Panc1 (cell line): Measurements from ENCODE around the gene KCNJ5.

Experiments
- POLR2AphosphoS5 ChIP-seq: IDR thresholded peaks from 2 replicates; pipeline ENCODE4 v1.6.1; 2012; ENCODE audit warnings: mild to moderate bottlenecking, low read depth, low read length, moderate library complexity
- SIN3A ChIP-seq: IDR thresholded peaks from 2 replicates; pipeline ENCODE4 v1.6.1; 2012; ENCODE audit warnings: low read depth, mild to moderate bottlenecking, low read length, moderate library complexity, borderline replicate concordance; ENCODE audit not compliant: insufficient read depth
- TF ChIP-seq, protein P1 (sequence below): fragments of 450-650 bp; IDR thresholded peaks from 2 replicates; pipeline ENCODE4 v1.5.1; 2017; ENCODE audit warnings: mild to moderate bottlenecking

DNA sequence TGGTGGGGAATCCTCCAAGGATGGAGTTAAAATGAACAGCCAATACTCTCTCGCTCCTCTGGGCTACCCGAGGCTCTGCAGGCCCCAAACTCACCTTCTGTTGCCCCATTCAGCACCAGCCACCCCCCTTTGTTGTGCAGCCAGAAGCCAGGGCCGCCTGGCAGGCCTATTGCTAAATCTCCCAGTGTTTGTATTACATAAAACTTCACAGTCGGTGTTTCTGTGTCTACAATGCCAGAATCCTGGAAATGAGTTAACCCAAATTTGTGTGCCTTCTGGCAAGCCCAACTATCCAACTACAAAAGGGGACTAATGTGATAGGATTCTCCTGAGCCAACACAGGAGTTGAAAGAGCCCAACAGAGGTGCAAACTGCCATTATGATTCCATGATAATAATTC is 9.3 kb downstream of the KCNJ5 start:
- TF ChIP-seq, protein P1, sequence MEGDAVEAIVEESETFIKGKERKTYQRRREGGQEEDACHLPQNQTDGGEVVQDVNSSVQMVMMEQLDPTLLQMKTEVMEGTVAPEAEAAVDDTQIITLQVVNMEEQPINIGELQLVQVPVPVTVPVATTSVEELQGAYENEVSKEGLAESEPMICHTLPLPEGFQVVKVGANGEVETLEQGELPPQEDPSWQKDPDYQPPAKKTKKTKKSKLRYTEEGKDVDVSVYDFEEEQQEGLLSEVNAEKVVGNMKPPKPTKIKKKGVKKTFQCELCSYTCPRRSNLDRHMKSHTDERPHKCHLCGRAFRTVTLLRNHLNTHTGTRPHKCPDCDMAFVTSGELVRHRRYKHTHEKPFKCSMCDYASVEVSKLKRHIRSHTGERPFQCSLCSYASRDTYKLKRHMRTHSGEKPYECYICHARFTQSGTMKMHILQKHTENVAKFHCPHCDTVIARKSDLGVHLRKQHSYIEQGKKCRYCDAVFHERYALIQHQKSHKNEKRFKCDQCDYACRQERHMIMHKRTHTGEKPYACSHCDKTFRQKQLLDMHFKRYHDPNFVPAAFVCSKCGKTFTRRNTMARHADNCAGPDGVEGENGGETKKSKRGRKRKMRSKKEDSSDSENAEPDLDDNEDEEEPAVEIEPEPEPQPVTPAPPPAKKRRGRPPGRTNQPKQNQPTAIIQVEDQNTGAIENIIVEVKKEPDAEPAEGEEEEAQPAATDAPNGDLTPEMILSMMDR: no peak
- TF ChIP-seq POLR2AphosphoS5 (no peak), SIN3A (no peak)
